ENCODE results near the gene ABCB9.
A peak's percentile ranks its signal among the peaks of the same experiment; 100 is the strongest.
"Not testable (repeated sequence)": the region's sequence is repeated elsewhere in the genome, so short reads cannot be mapped to it uniquely, and the experiment has no call there.

ABCB9 gene

GRCh38 chr12:122895704-122896636 lies 70.3 kb downstream of the ABCB9 start, which contains the start of gene VPS37B:
VPS37B (minus strand) TSS chr12:122896124; CDS start chr12:122896062, 62 bp downstream.
- DNase-seq (ENCODE audit: low spot score) (peak; percentile 60), FAIRE-seq (no peak)

- FAIRE-seq (no peak), DNase-seq (ENCODE audit: low spot score) (no peak)
These were observed 71.0 kb downstream of the ABCB9 start for GRCh38 chr12:122895320-122895703.

GRCh38 chr12:122894193-122895121 lies 71.8 kb downstream of the ABCB9 start:
- FAIRE-seq, result no peak
- DNase-seq (ENCODE audit: low spot score), result no peak

GRCh38 chr12:122893208-122894153 lies 72.8 kb downstream of the ABCB9 start:
- FAIRE-seq (no peak), DNase-seq (ENCODE audit: low spot score) (peak; percentile 10)

- DNase-seq (ENCODE audit: low spot score); FAIRE-seq: not testable (repeated sequence)
These were observed 73.5 kb downstream of the ABCB9 start for GRCh38 chr12:122892724-122893123.

- DNase-seq (ENCODE audit: low spot score), result no peak
- no peak for FAIRE-seq
These were observed 74.4 kb downstream of the ABCB9 start for GRCh38 chr12:122891661-122892525.

- DNase-seq (ENCODE audit: low spot score) (no peak), FAIRE-seq (no peak)
These were observed 76.3 kb downstream of the ABCB9 start for GRCh38 chr12:122889761-122890520.

- DNase-seq (ENCODE audit: low spot score) (peak; percentile 73), FAIRE-seq (no peak)
These were observed 78.0 kb downstream of the ABCB9 start for GRCh38 chr12:122888232-122888752.

- DNase-seq (ENCODE audit: low spot score) (no peak), FAIRE-seq (no peak)
These were observed 78.4 kb downstream of the ABCB9 start for GRCh38 chr12:122887819-122888212.

- FAIRE-seq (peak; percentile 83), DNase-seq (ENCODE audit: low spot score) (peak; percentile 83)
These were observed 79.1 kb downstream of the ABCB9 start for GRCh38 chr12:122886851-122887818.

GRCh38 chr12:122886161-122886560 lies 80.1 kb downstream of the ABCB9 start:
- FAIRE-seq (no peak), DNase-seq (ENCODE audit: low spot score) (no peak)

GRCh38 chr12:122884860-122885259 lies 81.4 kb downstream of the ABCB9 start:
- FAIRE-seq (no peak), DNase-seq (ENCODE audit: low spot score) (no peak)

GRCh38 chr12:122884091-122884826 lies 82.0 kb downstream of the ABCB9 start:
- no peak for FAIRE-seq
- no peak for DNase-seq (ENCODE audit: low spot score)

- DNase-seq (ENCODE audit: low spot score) (no peak), FAIRE-seq (no peak)
These were observed 83.2 kb downstream of the ABCB9 start for GRCh38 chr12:122882908-122883558.

- DNase-seq (ENCODE audit: low spot score) (peak; percentile 14), FAIRE-seq (no peak)
These were observed 85.6 kb downstream of the ABCB9 start for GRCh38 chr12:122880668-122881067.

GRCh38 chr12:122880155-122880667 lies 86.1 kb downstream of the ABCB9 start:
- DNase-seq (ENCODE audit: low spot score) (no peak), FAIRE-seq (no peak)

Measured in RCC 7860 (cell line).